ENCODE results near the gene CYP8B1. TPM values are rescaled to one million over a fixed set of nuclear protein-coding genes. Genes with fewer than 3 reads are reported as not detected.

The CYP8B1 gene
- polyA plus RNA-seq, 1 experiment: not detected

GRCh38 chr3:42841332-42841731, 34.3 kb downstream of the CYP8B1 start:
- Histone ChIP-seq H3K4me3 (ENCODE audit: low read depth, low read length) (no peak overlapping the region), H3K9me3 (ENCODE audit: control insufficient read depth, insufficient read depth, low read length) (no peaks in the 10 kb centered on the region), H3K27ac (ENCODE audit: low read depth, low read length) (no peak overlapping the region), H3K27me3 (ENCODE audit: control insufficient read depth, insufficient read depth, low read length) (peaks cover 7% of the 10 kb centered on the region)
- DNase-seq (ENCODE audit: low read depth, low spot score): no peak
- no peak for TF ChIP-seq CTCF (IDR thresholded peaks at IDR 0.05; ENCODE audit: low read depth, low read length)
- POLR2A ChIA-PET: no interaction called here
- CTCF ChIA-PET: no interaction called here

- Histone ChIP-seq H3K27ac (ENCODE audit: low read depth, low read length) (no peak overlapping the region), H3K9me3 (ENCODE audit: control insufficient read depth, insufficient read depth, low read length) (no peaks in the 10 kb centered on the region), H3K4me3 (ENCODE audit: low read depth, low read length) (peak overlapping the region; percentile 36), H3K27me3 (ENCODE audit: control insufficient read depth, insufficient read depth, low read length) (peaks cover 16% of the 10 kb centered on the region)
- ChIA-PET CTCF (interaction anchor here (0.6 to 2.5 kb wide), 29 partner anchors 8 to 1499 kb away, joined by 3 to 37 read pairs (median 4); partner anchors contain the start of genes HIGD1A and TCAIM), POLR2A (interaction anchor here (0.6 to 0.8 kb wide), 2 partner anchors 43 to 56 kb away, joined by 3 read pairs; no protein-coding TSS in a partner anchor)
- peak; percentile 85 for TF ChIP-seq CTCF (IDR thresholded peaks at IDR 0.05; ENCODE audit: low read depth, low read length)
- peak; percentile 42 for DNase-seq (ENCODE audit: low read depth, low spot score)
Observed at GRCh38 chr3:42839616-42840015, 36.1 kb downstream of the CYP8B1 start.

GRCh38 chr3:42838571-42838970, 37.1 kb downstream of the CYP8B1 start:
- no peak for TF ChIP-seq CTCF (IDR thresholded peaks at IDR 0.05; ENCODE audit: low read depth, low read length)
- peaks cover 15% of the 10 kb centered on the region for H3K27me3 ChIP-seq (ENCODE audit: control insufficient read depth, insufficient read depth, low read length)
- H3K27ac ChIP-seq (ENCODE audit: low read depth, low read length): no peak overlapping the region
- H3K4me3 ChIP-seq (ENCODE audit: low read depth, low read length): no peak overlapping the region
- ChIA-PET CTCF (interaction anchor here (0.6 to 2.5 kb wide), 11 partner anchors 20 to 302 kb away, joined by 3 to 37 read pairs (median 5); partner anchors contain the start of gene HIGD1A), POLR2A (no interaction called here)
- no peaks in the 10 kb centered on the region for H3K9me3 ChIP-seq (ENCODE audit: control insufficient read depth, insufficient read depth, low read length)
- no peak for DNase-seq (ENCODE audit: low read depth, low spot score)

- Histone ChIP-seq H3K4me3 (ENCODE audit: low read depth, low read length) (no peak overlapping the region), H3K9me3 (ENCODE audit: control insufficient read depth, insufficient read depth, low read length) (no peaks in the 10 kb centered on the region), H3K27ac (ENCODE audit: low read depth, low read length) (no peak overlapping the region), H3K27me3 (ENCODE audit: control insufficient read depth, insufficient read depth, low read length) (peaks cover 13% of the 10 kb centered on the region)
- no peak for DNase-seq (ENCODE audit: low read depth, low spot score)
- ChIA-PET POLR2A (interaction anchor here (0.6 kb wide), 1 partner anchor 11 kb away, joined by 10 read pairs; no protein-coding TSS in a partner anchor), CTCF (no interaction called here)
- TF ChIP-seq CTCF (IDR thresholded peaks at IDR 0.05; ENCODE audit: low read depth, low read length): peak; percentile 9; the same call in 1 of the 2 replicates
Observed at GRCh38 chr3:42836150-42837123, 39.2 kb downstream of the CYP8B1 start.

- DNase-seq (ENCODE audit: low read depth, low spot score): no peak
- no peaks in the 10 kb centered on the region for H3K9me3 ChIP-seq (ENCODE audit: control insufficient read depth, insufficient read depth, low read length)
- CTCF ChIA-PET: interaction anchor here (0.7 to 1.4 kb wide), 7 partner anchors 8 to 230 kb away, joined by 3 to 5 read pairs (median 4); no protein-coding TSS in a partner anchor
- POLR2A ChIA-PET: no interaction called here
- no peak overlapping the region for H3K4me3 ChIP-seq (ENCODE audit: low read depth, low read length)
- peaks cover 14% of the 10 kb centered on the region for H3K27me3 ChIP-seq (ENCODE audit: control insufficient read depth, insufficient read depth, low read length)
- TF ChIP-seq CTCF (IDR thresholded peaks at IDR 0.05; ENCODE audit: low read depth, low read length): peak; percentile 66
- no peak overlapping the region for H3K27ac ChIP-seq (ENCODE audit: low read depth, low read length)
Observed at GRCh38 chr3:42831321-42831713, 44.4 kb downstream of the CYP8B1 start.

Data from AG04450 (cell line).